ENCODE measurements around the gene NAV1. TPM values are rescaled to one million over a fixed set of nuclear protein-coding genes. Genes with fewer than 3 reads are reported as not detected.

Gene NAV1
- total and polyA plus RNA-seq, 9 of the 15 experiments (the other 6 are each of a cell fraction or from before 2014, with no cell fraction given), result 0.91 to 16.8 (median 3.2) TPM

GRCh38 chr1:201566933-201567801, 28.2 kb downstream of the NAV1 start (continued):
- TF ChIP-seq U2AF2 (optimal IDR thresholded peaks at IDR 0.05; ENCODE audit: low read depth, low read length), result no peak
- TF ChIP-seq KDM1A (IDR thresholded peaks at IDR 0.05), result peak; percentile 83 to 94
- no peak; the same call in 1 of the 2 replicates for TF ChIP-seq DEAF1 (CRISPR knock-in tag; IDR thresholded peaks at IDR 0.05)
- peak in 1 of 2 experiments; percentile 20; a peak in 1 of 4 replicates for TF ChIP-seq NRF1 (conservative IDR thresholded peaks at IDR 0.05 in 1 of 2, IDR thresholded peaks at IDR 0.05 in 1 of 2)
- TF ChIP-seq ZNF133 (CRISPR knock-in tag; IDR thresholded peaks at IDR 0.05), result no peak
- TF ChIP-seq BCL6 (CRISPR knock-in tag; IDR thresholded peaks at IDR 0.05), result peak; percentile 34; the same call in 1 of the 2 replicates
- peak; percentile 70; the same call in 1 of the 2 replicates for TF ChIP-seq TEAD2 (tag; IDR thresholded peaks at IDR 0.05)
- TF ChIP-seq GABPA (tag; conservative IDR thresholded peaks at IDR 0.05; ENCODE audit: low read depth), result peak; percentile 89
- TF ChIP-seq SFPQ (IDR thresholded peaks at IDR 0.05; ENCODE audit: low read depth, low read length), result no peak
- 0 out of 2 replicates have a peak, but pooled peaks have one; percentile 50 for TF ChIP-seq E4F1 (CRISPR knock-in tag; IDR thresholded peaks at IDR 0.05; ENCODE audit: borderline replicate concordance)
- 0 out of 2 replicates have a peak, but pooled peaks have one; percentile 28 for TF ChIP-seq EGR1 (conservative IDR thresholded peaks at IDR 0.05)
- peak; percentile 65 for TF ChIP-seq ZNF324 (CRISPR knock-in tag; IDR thresholded peaks at IDR 0.05)
- no peak for TF ChIP-seq CEBPG (CRISPR knock-in tag; IDR thresholded peaks at IDR 0.05)
- no peak for TF ChIP-seq CEBPG (tag; conservative IDR thresholded peaks at IDR 0.05 in 1 of 2, IDR thresholded peaks at IDR 0.05 in 1 of 2)
- no peak for TF ChIP-seq PPARD (CRISPR knock-in tag; IDR thresholded peaks at IDR 0.05)
- TF ChIP-seq ILK (tag; IDR thresholded peaks at IDR 0.05; ENCODE audit: borderline replicate concordance, low read depth), result peak; percentile 53; the same call in 1 of the 2 replicates
- no peak for TF ChIP-seq RBM39 (optimal IDR thresholded peaks at IDR 0.05; ENCODE audit: low read depth, low read length)
- peak; percentile 75; the same call in 1 of the 2 replicates for TF ChIP-seq POLR2AphosphoS5 (IDR thresholded peaks at IDR 0.05; ENCODE audit: control insufficient read depth, insufficient read depth, low read depth, low read length)
- peak; percentile 85 for TF ChIP-seq MTA1 (IDR thresholded peaks at IDR 0.05; ENCODE audit: borderline replicate concordance)
- peak; percentile 54; the same call in 1 of the 2 replicates for TF ChIP-seq KLF13 (tag; IDR thresholded peaks at IDR 0.05; ENCODE audit: borderline replicate concordance, low read depth)

All from K562 (cell line).